LHCN-M2 (cell line): ENCODE measurements around the gene TMC2. TPM values are rescaled to one million over a fixed set of nuclear protein-coding genes. Genes with fewer than 3 reads are reported as not detected.
"Not testable (repeated sequence)": the region's sequence is repeated elsewhere in the genome, so short reads cannot be mapped to it uniquely, and the experiment has no call there.

ENCODE experiments used
- DNase-seq: peaks from one replicate; pipeline ENCODE4 v3.0.0-alpha.2; 2012; ENCODE audit warnings: low read depth
- total RNA-seq: library from RNA; depleted of rRNA; stranded (reverse); fragments of >200 nt; gene quantifications from 2 replicates; pipeline ENCODE4 v1.2.3, GENCODE V29; 2014

The TMC2 gene
- total RNA-seq, 1 experiment from 2014 or later = not detected

GRCh38 chr20:2524709-2525506, 11.5 kb upstream of the TMC2 start:
- peak; percentile 53 for DNase-seq

GRCh38 chr20:2526218-2526583, 10.2 kb upstream of the TMC2 start:
- DNase-seq = not testable (repeated sequence)

- DNase-seq = no peak
These were observed 8.6 kb upstream of the TMC2 start for GRCh38 chr20:2527762-2528161.

GRCh38 chr20:2528671-2529271, 7.6 kb upstream of the TMC2 start:
- DNase-seq = no peak

GRCh38 chr20:2533118-2533517, 3.3 kb upstream of the TMC2 start:
- DNase-seq = no peak

- no peak for DNase-seq
These were observed 438 bp upstream of the TMC2 start for GRCh38 chr20:2535711-2536559.

- no peak for DNase-seq
These were observed 728 bp downstream of the TMC2 start for GRCh38 chr20:2537101-2537500.

- no peak for DNase-seq
These were observed 2.0 kb downstream of the TMC2 start for GRCh38 chr20:2538356-2538755.

- no peak for DNase-seq
These were observed 2.8 kb downstream of the TMC2 start for GRCh38 chr20:2538931-2539720.

GRCh38 chr20:2541940-2542339, 5.6 kb downstream of the TMC2 start:
- DNase-seq = no peak

GRCh38 chr20:2542361-2542760, 6.0 kb downstream of the TMC2 start:
- DNase-seq = no peak

GRCh38 chr20:2544211-2544610, 7.8 kb downstream of the TMC2 start:
- peak; percentile 37 for DNase-seq

GRCh38 chr20:2545594-2545993, 9.2 kb downstream of the TMC2 start:
- no peak for DNase-seq

- no peak for DNase-seq
These were observed 21.7 kb downstream of the TMC2 start for GRCh38 chr20:2557873-2558580.

GRCh38 chr20:2558581-2559278, 22.4 kb downstream of the TMC2 start:
- DNase-seq = no peak

GRCh38 chr20:2559279-2559626, 22.9 kb downstream of the TMC2 start:
- no peak for DNase-seq

- no peak for DNase-seq
These were observed 23.3 kb downstream of the TMC2 start for GRCh38 chr20:2559651-2560050.

- DNase-seq = no peak
These were observed 26.7 kb downstream of the TMC2 start for GRCh38 chr20:2563116-2563515.

GRCh38 chr20:2564406-2564805, 28.0 kb downstream of the TMC2 start:
- DNase-seq = no peak

- no peak for DNase-seq
These were observed 39.3 kb downstream of the TMC2 start for GRCh38 chr20:2575682-2576081.
